HEK293T (cell line): ENCODE measurements around the gene GCNT3.

Experiments used
- CTBP1 ChIP-seq: fragments of 450-650 bp; IDR thresholded peaks from 2 replicates; pipeline ENCODE4 v1.6.1; 2016; ENCODE audit warnings: borderline replicate concordance
- ELF4 ChIP-seq: fragments of 450-650 bp; IDR thresholded peaks from 2 replicates; pipeline ENCODE4 v1.6.1; 2017; ENCODE audit warnings: antibody characterized with exemption
- FOXK2 ChIP-seq: fragments of 450-650 bp; IDR thresholded peaks from 2 replicates; pipeline ENCODE4 v1.6.1; 2016; ENCODE audit warnings: mild to moderate bottlenecking
- FOXM1 ChIP-seq: fragments of 450-650 bp; IDR thresholded peaks from 2 replicates; pipeline ENCODE4 v1.6.1; 2017; ENCODE audit warnings: mild to moderate bottlenecking, borderline replicate concordance
- NFRKB ChIP-seq: fragments of 450-650 bp; IDR thresholded peaks from 2 replicates; pipeline ENCODE4 v1.6.1; 2016; ENCODE audit warnings: mild to moderate bottlenecking, moderate library complexity
- SP1 ChIP-seq: fragments of 450-650 bp; IDR thresholded peaks from 2 replicates; pipeline ENCODE4 v1.6.1; 2017
- SUZ12 ChIP-seq: fragments of 450-650 bp; IDR thresholded peaks from 2 replicates; pipeline ENCODE4 v1.6.1; 2016; ENCODE audit warnings: mild to moderate bottlenecking
- TARDBP ChIP-seq: fragments of 450-650 bp; IDR thresholded peaks from 2 replicates; pipeline ENCODE4 v1.6.1; 2016
- ZNF384 ChIP-seq: fragments of 450-650 bp; IDR thresholded peaks from 2 replicates; pipeline ENCODE4 v1.6.1; 2016

DNA sequence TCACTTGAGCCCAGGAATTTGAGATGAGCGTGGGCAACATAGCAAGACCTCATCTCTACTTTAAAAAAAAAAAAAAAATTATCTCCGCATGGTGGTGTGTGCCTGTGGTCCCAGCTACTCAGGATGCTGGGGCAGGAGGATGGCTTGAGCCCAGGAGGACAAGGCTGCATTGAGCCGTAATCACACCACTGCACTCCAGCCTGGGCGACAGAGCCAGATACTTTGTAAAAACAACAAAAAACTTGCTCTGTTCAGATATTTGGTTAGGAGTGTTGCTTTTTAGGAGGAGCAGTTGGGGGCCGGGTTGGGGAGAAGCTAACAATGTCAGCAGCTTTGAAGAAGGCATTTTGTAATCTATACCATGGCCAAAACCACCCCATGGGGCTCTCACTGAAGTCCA lies 4.1 kb downstream of the GCNT3 start:
- no peak for TF ChIP-seq FOXM1
- no peak for TF ChIP-seq SUZ12
- TF ChIP-seq NFRKB, result no peak
- no peak for TF ChIP-seq ELF4
- TF ChIP-seq TARDBP, result no peak
- no peak for TF ChIP-seq SP1
- TF ChIP-seq CTBP1, result no peak
- no peak for TF ChIP-seq ZNF384
- TF ChIP-seq FOXK2, result no peak
